ENCODE measurements around the gene GPBAR1. TPM values are rescaled to one million over a fixed set of nuclear protein-coding genes. Genes with fewer than 3 reads are reported as not detected.

GPBAR1 gene
- polyA plus RNA-seq, 1 donor: 3.9 TPM

DNA sequence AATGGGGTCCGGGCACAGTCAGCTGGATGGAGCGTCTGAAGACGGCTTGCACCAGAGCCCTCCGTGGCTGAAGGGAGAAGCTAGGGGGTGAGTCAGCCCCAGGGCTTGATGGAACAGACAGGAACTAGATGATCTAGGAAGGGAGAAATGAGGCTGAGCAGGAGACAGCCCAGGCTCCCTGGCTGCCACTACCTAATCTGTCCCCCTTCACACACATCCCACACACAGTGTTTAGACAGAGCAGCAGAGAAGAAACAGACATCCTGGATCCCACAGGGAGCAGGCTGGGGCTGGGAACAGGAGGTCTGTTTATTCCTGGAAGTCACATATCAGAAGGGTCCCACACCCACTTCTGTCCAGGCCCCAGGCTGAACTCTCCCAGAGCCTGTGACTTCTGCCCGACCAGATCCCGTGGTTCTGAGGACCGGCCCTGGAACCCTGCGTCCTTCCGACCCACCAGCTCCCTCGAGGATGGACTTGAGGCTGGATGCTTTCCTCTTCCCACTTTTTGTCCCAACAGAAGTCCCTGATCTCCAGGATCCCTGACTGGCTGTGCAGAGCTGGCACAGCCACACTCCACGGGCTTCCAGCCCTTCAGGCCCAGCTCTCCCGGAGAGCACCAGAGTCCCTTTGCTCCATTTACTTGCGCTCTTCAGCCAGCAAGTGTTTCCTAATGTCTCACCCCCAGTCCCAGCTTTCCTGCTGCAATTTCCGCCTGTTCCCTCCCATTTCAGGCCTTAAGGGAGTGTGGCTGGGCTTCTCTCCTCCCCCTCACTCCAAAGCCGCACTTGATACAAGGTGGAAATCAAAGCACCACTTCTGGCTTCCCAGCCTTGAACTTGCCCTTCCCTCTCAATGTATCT, 1.5 kb upstream of the GPBAR1 start:
- DNase-seq: peak in 1 of 2 donors; percentile 41
- 100% methylated on average over 1 of the region's 15 CpGs for WGBS (ENCODE audit: insufficient coverage, low lambda C conversion rate)
- H3K4me1 ChIP-seq (ENCODE audit: control insufficient read depth, insufficient read depth, low read length): peaks cover 39% of the 10 kb centered on the region

GRCh38 chr2:218260166-218260565, 649 bp upstream of the GPBAR1 start:
- WGBS (ENCODE audit: insufficient coverage, low lambda C conversion rate): 100% methylated on average over 1 of the region's 5 CpGs
- peaks cover 48% of the 10 kb centered on the region for H3K4me1 ChIP-seq (ENCODE audit: control insufficient read depth, insufficient read depth, low read length)
- H3K4me3 ChIP-seq (ENCODE audit: low read length): no peak overlapping the region
- DNase-seq: no peak
- peaks cover 41% of the 10 kb centered on the region for H3K36me3 ChIP-seq (ENCODE audit: control insufficient read depth, insufficient read depth, low read length)
- no peaks in the 10 kb centered on the region for H3K27me3 ChIP-seq (ENCODE audit: control insufficient read depth, insufficient read depth, low read length)
- H3K27ac ChIP-seq (ENCODE audit: low read length): no peak overlapping the region
- no peaks in the 10 kb centered on the region for H3K9me3 ChIP-seq (ENCODE audit: control insufficient read depth, low read depth, low read length)

More for the DNA sequence above, 1.5 kb upstream of the GPBAR1 start:
- Histone ChIP-seq H3K36me3 (ENCODE audit: control insufficient read depth, insufficient read depth, low read length) (peaks cover 41% of the 10 kb centered on the region), H3K9me3 (ENCODE audit: control insufficient read depth, low read depth, low read length) (no peaks in the 10 kb centered on the region), H3K4me3 (ENCODE audit: low read length) (no peak overlapping the region), H3K27me3 (ENCODE audit: control insufficient read depth, insufficient read depth, low read length) (no peaks in the 10 kb centered on the region), H3K27ac (ENCODE audit: low read length) (peak overlapping the region; percentile 25)

GRCh38 chr2:218261423-218262236, 815 bp downstream of the GPBAR1 start:
- no peaks in the 10 kb centered on the region for H3K9me3 ChIP-seq (ENCODE audit: control insufficient read depth, low read depth, low read length)
- H3K27ac ChIP-seq (ENCODE audit: low read length): peak overlapping the region; percentile 6
- peak in 1 of 2 donors; percentile 64 for DNase-seq
- peaks cover 52% of the 10 kb centered on the region for H3K4me1 ChIP-seq (ENCODE audit: control insufficient read depth, insufficient read depth, low read length)
- peak overlapping the region; percentile 3 for H3K4me3 ChIP-seq (ENCODE audit: low read length)
- H3K27me3 ChIP-seq (ENCODE audit: control insufficient read depth, insufficient read depth, low read length): no peaks in the 10 kb centered on the region
- peaks cover 44% of the 10 kb centered on the region for H3K36me3 ChIP-seq (ENCODE audit: control insufficient read depth, insufficient read depth, low read length)
- no CpG with 5 or more reads among the region's 8 CpGs for whole genome bisulfite sequencing (ENCODE audit: insufficient coverage, low lambda C conversion rate)

- Histone ChIP-seq H3K9me3 (ENCODE audit: control insufficient read depth, low read depth, low read length) (no peaks in the 10 kb centered on the region), H3K27ac (ENCODE audit: low read length) (peak overlapping the region; percentile 6), H3K4me1 (ENCODE audit: control insufficient read depth, insufficient read depth, low read length) (peaks cover 52% of the 10 kb centered on the region), H3K4me3 (ENCODE audit: low read length) (no peak overlapping the region), H3K36me3 (ENCODE audit: control insufficient read depth, insufficient read depth, low read length) (peaks cover 46% of the 10 kb centered on the region), H3K27me3 (ENCODE audit: control insufficient read depth, insufficient read depth, low read length) (no peaks in the 10 kb centered on the region)
- WGBS (ENCODE audit: insufficient coverage, low lambda C conversion rate): no CpG with 5 or more reads among the region's 6 CpGs
- DNase-seq: peak in 1 of 2 donors; percentile 12
Measured at GRCh38 chr2:218262237-218262600, 1.4 kb downstream of the GPBAR1 start.

GRCh38 chr2:218262631-218263586, 2.1 kb downstream of the GPBAR1 start:
- DNase-seq: peak in 1 of 2 donors; percentile 2
- Histone ChIP-seq H3K36me3 (ENCODE audit: control insufficient read depth, insufficient read depth, low read length) (peaks cover 52% of the 10 kb centered on the region), H3K4me3 (ENCODE audit: low read length) (no peak overlapping the region), H3K27me3 (ENCODE audit: control insufficient read depth, insufficient read depth, low read length) (no peaks in the 10 kb centered on the region), H3K27ac (ENCODE audit: low read length) (peak overlapping the region; percentile 95), H3K9me3 (ENCODE audit: control insufficient read depth, low read depth, low read length) (no peaks in the 10 kb centered on the region), H3K4me1 (ENCODE audit: control insufficient read depth, insufficient read depth, low read length) (peaks cover 52% of the 10 kb centered on the region)
- WGBS (ENCODE audit: insufficient coverage, low lambda C conversion rate): no CpG with 5 or more reads among the region's 39 CpGs

GRCh38 chr2:218263817-218264641, 3.2 kb downstream of the GPBAR1 start:
- Histone ChIP-seq H3K9me3 (ENCODE audit: control insufficient read depth, low read depth, low read length) (no peaks in the 10 kb centered on the region), H3K4me1 (ENCODE audit: control insufficient read depth, insufficient read depth, low read length) (peaks cover 52% of the 10 kb centered on the region), H3K36me3 (ENCODE audit: control insufficient read depth, insufficient read depth, low read length) (peaks cover 52% of the 10 kb centered on the region), H3K27ac (ENCODE audit: low read length) (peak overlapping the region; percentile 95), H3K4me3 (ENCODE audit: low read length) (no peak overlapping the region), H3K27me3 (ENCODE audit: control insufficient read depth, insufficient read depth, low read length) (no peaks in the 10 kb centered on the region)
- 0% methylated on average over 1 of the region's 17 CpGs for WGBS (ENCODE audit: insufficient coverage, low lambda C conversion rate)
- DNase-seq: peak; percentile 66 to 76

DNA sequence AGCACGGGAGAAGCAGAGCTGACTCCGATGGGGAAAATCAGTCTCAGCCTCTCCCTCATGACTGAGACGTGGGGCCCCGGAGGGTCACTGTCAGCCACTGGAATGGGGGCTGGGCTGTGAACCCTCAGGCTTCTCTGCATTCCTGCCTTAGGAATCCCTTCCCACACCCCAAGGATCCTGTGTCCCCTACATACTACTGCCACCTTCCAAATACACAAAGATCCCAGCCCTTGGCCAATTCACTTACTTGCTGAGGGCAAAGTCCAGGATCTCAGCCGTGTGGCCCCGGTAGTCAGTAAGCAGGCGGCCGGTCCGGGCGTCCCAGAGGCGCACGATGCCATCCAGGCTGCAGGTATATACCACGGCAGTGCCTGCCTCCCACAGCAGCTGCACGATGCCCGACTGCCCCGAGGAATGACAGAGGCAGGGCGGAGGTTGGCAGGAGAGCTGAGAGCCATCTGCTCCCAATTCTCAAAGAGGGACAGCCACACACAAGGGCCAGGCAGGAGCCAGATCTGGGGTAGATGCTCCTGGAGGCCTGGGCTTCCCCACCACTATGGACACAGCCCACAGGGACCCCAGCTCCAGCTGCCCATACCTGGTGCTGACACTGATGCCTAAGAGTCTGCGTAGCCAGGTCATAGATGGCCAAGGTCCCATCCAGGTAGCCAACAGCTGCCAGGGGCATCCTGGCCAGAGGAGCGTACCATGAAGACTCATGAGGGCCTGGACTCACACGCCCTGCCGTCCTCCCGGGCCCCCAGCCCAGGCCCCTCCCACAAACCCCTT, 4.2 kb downstream of the GPBAR1 start:
- Histone ChIP-seq H3K4me1 (ENCODE audit: control insufficient read depth, insufficient read depth, low read length) (peaks cover 52% of the 10 kb centered on the region), H3K4me3 (ENCODE audit: low read length) (no peak overlapping the region), H3K27me3 (ENCODE audit: control insufficient read depth, insufficient read depth, low read length) (no peaks in the 10 kb centered on the region), H3K9me3 (ENCODE audit: control insufficient read depth, low read depth, low read length) (no peaks in the 10 kb centered on the region), H3K27ac (ENCODE audit: low read length) (peak overlapping the region; percentile 95), H3K36me3 (ENCODE audit: control insufficient read depth, insufficient read depth, low read length) (peaks cover 52% of the 10 kb centered on the region)
- no CpG with 5 or more reads among the region's 22 CpGs for WGBS (ENCODE audit: insufficient coverage, low lambda C conversion rate)
- peak; percentile 84 to 91 for DNase-seq

DNA sequence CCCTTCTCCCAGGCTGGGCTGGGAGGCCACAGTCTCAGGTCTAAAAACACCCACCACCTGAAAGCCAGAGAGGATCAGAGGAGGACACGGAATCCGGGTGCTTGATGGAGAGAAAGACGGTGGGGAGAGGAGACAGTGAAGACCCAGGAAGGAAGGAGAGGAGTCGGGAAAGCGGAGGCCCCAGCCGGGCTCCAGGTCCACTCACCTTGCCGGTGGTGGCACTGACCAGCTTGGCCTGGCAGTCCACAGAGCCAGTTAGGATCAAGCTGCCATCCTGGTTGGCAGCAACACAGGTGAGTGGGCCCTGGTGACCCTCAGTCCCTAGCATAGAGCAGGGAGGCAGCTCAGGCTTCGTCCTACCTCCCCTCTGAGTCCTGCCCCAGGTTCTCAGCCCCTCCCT, 4.8 kb downstream of the GPBAR1 start:
- no CpG with 5 or more reads among the region's 8 CpGs for WGBS (ENCODE audit: insufficient coverage, low lambda C conversion rate)
- H3K27me3 ChIP-seq (ENCODE audit: control insufficient read depth, insufficient read depth, low read length): no peaks in the 10 kb centered on the region
- peaks cover 52% of the 10 kb centered on the region for H3K36me3 ChIP-seq (ENCODE audit: control insufficient read depth, insufficient read depth, low read length)
- H3K9me3 ChIP-seq (ENCODE audit: control insufficient read depth, low read depth, low read length): no peaks in the 10 kb centered on the region
- H3K27ac ChIP-seq (ENCODE audit: low read length): no peak overlapping the region
- peak in 1 of 2 donors; percentile 4 for DNase-seq
- peaks cover 49% of the 10 kb centered on the region for H3K4me1 ChIP-seq (ENCODE audit: control insufficient read depth, insufficient read depth, low read length)
- H3K4me3 ChIP-seq (ENCODE audit: low read length): no peak overlapping the region
